ENCODE results near the gene PAN2. TPM values are rescaled to one million over a fixed set of nuclear protein-coding genes. Genes with fewer than 3 reads are reported as not detected.

Gene PAN2
- total RNA-seq, 1 experiment from 2014 or later: 75.0 TPM

DNA sequence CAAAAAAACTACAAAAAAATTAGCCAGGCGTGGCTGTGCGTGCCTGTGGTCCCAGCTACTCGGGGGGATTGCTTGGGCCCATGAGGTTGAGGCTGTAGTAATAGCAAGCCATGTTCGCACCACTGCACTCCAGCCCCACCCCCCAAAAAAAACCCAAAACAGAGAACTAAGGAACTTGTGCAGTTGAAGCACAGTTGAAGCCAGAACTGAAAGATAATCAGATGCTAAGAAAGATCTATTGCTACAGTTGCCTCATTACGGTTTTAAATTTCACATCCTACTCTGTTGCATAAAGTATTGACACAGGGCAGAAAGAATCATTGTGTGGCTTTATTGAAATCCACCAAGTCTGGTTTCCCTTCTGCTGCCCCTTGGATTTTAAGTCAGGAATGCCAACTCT is 37.5 kb downstream of the PAN2 start:
- H3K79me2 ChIP-seq (ENCODE audit: insufficient read depth, low read length): peaks cover 75% of the 10 kb centered on the region
- ChIA-PET CTCF (no interaction called here), POLR2A (no interaction called here), RAD21 (ENCODE audit: low non-redundant PET in 1 of 2, low total read pairs in 2 of 2, uncharacterized antibody in 2 of 2, unreplicated experiment in 2 of 2) (no interaction called here)
- H3K27me3 ChIP-seq (ENCODE audit: insufficient read depth, low read length): no peaks in the 10 kb centered on the region
- TF ChIP-seq MAX (IDR thresholded peaks at IDR 0.05) (no peak), ELF1 (IDR thresholded peaks at IDR 0.05; ENCODE audit: borderline replicate concordance, low read depth) (no peak), EZH2 (IDR thresholded peaks at IDR 0.05) (no peak), POLR2A (IDR thresholded peaks at IDR 0.05; ENCODE audit: borderline replicate concordance, extremely low read depth, insufficient read depth, insufficient read length) (no peak), CBX3 (IDR thresholded peaks at IDR 0.05; ENCODE audit: low read depth) (no peak), JUND (IDR thresholded peaks at IDR 0.05) (no peak), ZNF274 (IDR thresholded peaks at IDR 0.05; ENCODE audit: low read depth, low read length) (no peak), EGR1 (IDR thresholded peaks at IDR 0.05; ENCODE audit: low read depth) (no peak), CEBPB (IDR thresholded peaks at IDR 0.05; ENCODE audit: low read depth) (no peak), ZFX (IDR thresholded peaks at IDR 0.05) (no peak), RAD21 (IDR thresholded peaks at IDR 0.05; ENCODE audit: low read depth) (no peak), YY1 (IDR thresholded peaks at IDR 0.05; ENCODE audit: extremely low read depth, insufficient replicate concordance, low read depth, low read length) (no peak), POLR2AphosphoS5 (IDR thresholded peaks at IDR 0.05; ENCODE audit: low read depth, low read length) (no peak), SIN3A (IDR thresholded peaks at IDR 0.05; ENCODE audit: low read depth) (no peak), CTCF (IDR thresholded peaks at IDR 0.05 in 2 of 3, conservative IDR thresholded peaks at IDR 0.05 in 1 of 3; ENCODE audit: borderline replicate concordance in 1 of 3, insufficient read depth in 1 of 3, low read depth in 2 of 3, low read length in 2 of 3) (no peak), EZH2phosphoT487 (IDR thresholded peaks at IDR 0.05; ENCODE audit: borderline replicate concordance) (no peak), SP1 (IDR thresholded peaks at IDR 0.05; ENCODE audit: low read depth) (no peak), TCF7L2 (IDR thresholded peaks at IDR 0.05; ENCODE audit: borderline replicate concordance, extremely low read depth, insufficient read depth, insufficient read length) (no peak)
- TF ChIP-seq, protein P1, sequence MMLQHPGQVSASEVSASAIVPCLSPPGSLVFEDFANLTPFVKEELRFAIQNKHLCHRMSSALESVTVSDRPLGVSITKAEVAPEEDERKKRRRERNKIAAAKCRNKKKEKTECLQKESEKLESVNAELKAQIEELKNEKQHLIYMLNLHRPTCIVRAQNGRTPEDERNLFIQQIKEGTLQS (IDR thresholded peaks at IDR 0.05): no peak
- TF ChIP-seq, protein P2, sequence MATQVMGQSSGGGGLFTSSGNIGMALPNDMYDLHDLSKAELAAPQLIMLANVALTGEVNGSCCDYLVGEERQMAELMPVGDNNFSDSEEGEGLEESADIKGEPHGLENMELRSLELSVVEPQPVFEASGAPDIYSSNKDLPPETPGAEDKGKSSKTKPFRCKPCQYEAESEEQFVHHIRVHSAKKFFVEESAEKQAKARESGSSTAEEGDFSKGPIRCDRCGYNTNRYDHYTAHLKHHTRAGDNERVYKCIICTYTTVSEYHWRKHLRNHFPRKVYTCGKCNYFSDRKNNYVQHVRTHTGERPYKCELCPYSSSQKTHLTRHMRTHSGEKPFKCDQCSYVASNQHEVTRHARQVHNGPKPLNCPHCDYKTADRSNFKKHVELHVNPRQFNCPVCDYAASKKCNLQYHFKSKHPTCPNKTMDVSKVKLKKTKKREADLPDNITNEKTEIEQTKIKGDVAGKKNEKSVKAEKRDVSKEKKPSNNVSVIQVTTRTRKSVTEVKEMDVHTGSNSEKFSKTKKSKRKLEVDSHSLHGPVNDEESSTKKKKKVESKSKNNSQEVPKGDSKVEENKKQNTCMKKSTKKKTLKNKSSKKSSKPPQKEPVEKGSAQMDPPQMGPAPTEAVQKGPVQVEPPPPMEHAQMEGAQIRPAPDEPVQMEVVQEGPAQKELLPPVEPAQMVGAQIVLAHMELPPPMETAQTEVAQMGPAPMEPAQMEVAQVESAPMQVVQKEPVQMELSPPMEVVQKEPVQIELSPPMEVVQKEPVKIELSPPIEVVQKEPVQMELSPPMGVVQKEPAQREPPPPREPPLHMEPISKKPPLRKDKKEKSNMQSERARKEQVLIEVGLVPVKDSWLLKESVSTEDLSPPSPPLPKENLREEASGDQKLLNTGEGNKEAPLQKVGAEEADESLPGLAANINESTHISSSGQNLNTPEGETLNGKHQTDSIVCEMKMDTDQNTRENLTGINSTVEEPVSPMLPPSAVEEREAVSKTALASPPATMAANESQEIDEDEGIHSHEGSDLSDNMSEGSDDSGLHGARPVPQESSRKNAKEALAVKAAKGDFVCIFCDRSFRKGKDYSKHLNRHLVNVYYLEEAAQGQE (IDR thresholded peaks at IDR 0.05; ENCODE audit: low read depth): no peak
- peaks cover 3 to 16% of the 10 kb centered on the region in 2 experiments; a peak in 2 of 4 replicates for H3K36me3 ChIP-seq (ENCODE audit: control insufficient read depth in 1 of 2, insufficient read depth in 2 of 2, low read length in 2 of 2)
- H3K4me3 ChIP-seq (replicated peaks in 1 of 2; ENCODE audit: low read depth in 1 of 2, low read length in 2 of 2): no peak overlapping the region
- no TSS peak for BruUV-seq (replicated peaks)
- ATAC-seq (no peak), DNase-seq (ENCODE audit: low read depth, low spot score) (no peak)
- intact Hi-C loops (cut with micrococcal nuclease): no loop called here
- no peak overlapping the region for H3K27ac ChIP-seq (ENCODE audit: low read depth, low read length)
- H4K20me1 ChIP-seq (ENCODE audit: insufficient read depth): no peaks in the 10 kb centered on the region
- no peaks in the 10 kb centered on the region for H3K9me2 ChIP-seq (ENCODE audit: insufficient read depth)
- H3K9me3 ChIP-seq (ENCODE audit: control insufficient read depth in 1 of 2, insufficient read depth in 1 of 2, low read depth in 1 of 2, low read length in 2 of 2): no peaks in the 10 kb centered on the region
- H3K9ac ChIP-seq (ENCODE audit: low read length): no peak overlapping the region
- H2AFZ ChIP-seq (ENCODE audit: low read depth, low read length, poor library complexity, severe bottlenecking): no peak overlapping the region
- H3K4me1 ChIP-seq (ENCODE audit: control insufficient read depth in 1 of 2, insufficient read depth in 2 of 2, low read length in 2 of 2): peaks cover 33 to 60% of the 10 kb centered on the region in 2 experiments
- H3K4me2 ChIP-seq (ENCODE audit: low read length): no peak overlapping the region
